GM12872 (cell line): ENCODE results near the gene CENPO.

Source experiments
- TF ChIP-seq, protein P1 (sequence below): IDR thresholded peaks from 3 replicates; pipeline ENCODE4 v1.5.1; 2011; ENCODE audit warnings: low read depth, mild to moderate bottlenecking, low read length, moderate library complexity; ENCODE audit not compliant: insufficient read depth

Gene CENPO

DNA sequence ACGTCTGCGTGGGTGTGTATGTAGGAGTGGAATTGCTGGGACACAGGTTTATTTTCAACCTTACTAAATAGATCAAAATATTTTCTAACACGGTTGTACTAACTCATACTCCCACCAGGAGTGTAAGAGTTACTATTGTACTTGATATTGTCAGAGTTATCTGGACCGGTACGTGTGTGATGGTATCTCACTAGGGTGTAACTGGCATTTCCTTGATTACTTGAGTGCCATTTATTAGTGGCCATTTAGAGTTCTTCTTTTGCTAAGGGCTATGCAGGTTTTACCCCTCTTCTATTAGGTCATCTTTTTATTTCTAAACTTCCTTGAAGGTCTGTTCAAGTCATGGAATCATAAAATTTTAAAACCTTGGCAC, 33.5 kb downstream of the CENPO start:
- TF ChIP-seq, protein P1, sequence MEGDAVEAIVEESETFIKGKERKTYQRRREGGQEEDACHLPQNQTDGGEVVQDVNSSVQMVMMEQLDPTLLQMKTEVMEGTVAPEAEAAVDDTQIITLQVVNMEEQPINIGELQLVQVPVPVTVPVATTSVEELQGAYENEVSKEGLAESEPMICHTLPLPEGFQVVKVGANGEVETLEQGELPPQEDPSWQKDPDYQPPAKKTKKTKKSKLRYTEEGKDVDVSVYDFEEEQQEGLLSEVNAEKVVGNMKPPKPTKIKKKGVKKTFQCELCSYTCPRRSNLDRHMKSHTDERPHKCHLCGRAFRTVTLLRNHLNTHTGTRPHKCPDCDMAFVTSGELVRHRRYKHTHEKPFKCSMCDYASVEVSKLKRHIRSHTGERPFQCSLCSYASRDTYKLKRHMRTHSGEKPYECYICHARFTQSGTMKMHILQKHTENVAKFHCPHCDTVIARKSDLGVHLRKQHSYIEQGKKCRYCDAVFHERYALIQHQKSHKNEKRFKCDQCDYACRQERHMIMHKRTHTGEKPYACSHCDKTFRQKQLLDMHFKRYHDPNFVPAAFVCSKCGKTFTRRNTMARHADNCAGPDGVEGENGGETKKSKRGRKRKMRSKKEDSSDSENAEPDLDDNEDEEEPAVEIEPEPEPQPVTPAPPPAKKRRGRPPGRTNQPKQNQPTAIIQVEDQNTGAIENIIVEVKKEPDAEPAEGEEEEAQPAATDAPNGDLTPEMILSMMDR = no peak

DNA sequence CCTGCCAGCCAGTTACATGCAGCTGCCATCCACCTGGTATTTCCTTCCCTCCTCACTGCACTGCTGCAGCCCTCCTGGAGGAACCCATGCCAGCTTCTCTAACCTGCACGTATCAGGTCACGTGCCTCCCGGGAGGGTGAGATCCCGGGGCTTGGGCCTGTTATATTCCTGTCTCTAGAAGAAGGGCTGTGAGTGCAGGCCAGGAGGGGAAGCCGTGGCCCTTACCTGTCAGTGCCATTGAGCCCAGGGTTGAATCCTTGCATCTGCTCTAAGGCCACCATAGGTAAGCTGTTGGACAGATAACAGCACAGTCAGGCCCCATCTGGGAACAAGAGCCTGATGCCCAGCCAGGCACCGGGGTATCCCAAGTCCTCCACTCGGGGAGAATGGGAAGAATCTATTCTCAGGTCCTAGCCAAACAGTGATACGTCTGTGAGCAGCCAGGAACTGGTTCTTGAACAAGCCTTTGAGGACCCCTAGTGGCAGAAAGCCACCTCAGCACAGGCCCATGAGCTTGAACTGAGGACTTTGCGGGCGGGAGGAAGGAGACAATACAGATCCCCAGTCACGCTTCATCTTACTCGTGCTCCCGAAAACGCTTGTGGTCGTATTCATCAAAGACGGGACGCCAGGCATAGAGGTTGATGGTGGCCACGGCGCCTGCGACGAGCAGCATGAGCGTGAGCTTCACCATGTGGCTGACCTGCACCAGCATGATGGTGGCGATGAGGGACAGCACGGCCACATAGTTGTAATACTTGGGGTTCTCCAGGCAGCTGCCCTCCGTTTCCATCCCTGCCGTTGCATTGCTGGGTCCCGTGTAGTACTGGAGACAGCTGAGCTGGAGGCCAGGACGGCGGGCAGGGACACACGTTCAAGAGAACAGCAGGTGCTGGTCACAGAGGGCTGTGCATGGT, 34.4 kb downstream of the CENPO start:
- TF ChIP-seq, protein P1 = peak; percentile 95

DNA sequence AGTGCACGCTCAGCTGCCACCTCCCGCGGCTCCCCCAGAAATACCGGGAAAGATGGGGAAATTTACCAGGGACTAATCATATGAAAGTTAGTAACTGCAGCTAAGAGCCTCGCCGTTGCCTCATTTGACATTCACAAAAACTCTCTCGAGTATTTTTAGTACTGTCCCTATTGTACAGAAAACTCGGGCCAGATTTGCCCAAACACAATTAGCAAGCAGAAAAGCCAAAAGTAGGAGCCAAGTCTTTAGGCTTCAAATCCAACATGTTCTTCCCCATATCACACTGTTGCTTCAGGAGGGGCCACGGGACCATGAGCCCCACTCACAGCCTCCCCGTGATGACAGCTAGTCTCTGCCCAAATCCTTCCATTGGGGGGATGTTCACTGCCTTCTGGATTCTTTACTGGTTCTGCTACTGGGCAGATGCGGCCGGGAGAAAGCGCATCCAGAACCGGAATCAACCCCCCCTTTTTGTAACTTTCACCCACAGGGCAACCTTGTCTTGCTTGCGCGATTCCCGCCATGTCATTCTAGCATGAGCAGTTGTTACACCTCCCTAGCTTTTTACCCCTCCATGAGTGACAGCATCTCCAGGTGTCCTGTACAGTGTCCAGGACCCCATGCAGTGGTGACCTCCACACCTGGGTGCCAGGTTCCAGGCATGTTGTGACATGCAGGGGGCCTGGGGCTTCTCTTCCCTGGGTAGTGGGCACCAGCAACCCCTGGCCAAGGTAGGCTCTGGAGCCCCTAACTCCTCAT, 35.2 kb downstream of the CENPO start:
- TF ChIP-seq, protein P1 = no peak

DNA sequence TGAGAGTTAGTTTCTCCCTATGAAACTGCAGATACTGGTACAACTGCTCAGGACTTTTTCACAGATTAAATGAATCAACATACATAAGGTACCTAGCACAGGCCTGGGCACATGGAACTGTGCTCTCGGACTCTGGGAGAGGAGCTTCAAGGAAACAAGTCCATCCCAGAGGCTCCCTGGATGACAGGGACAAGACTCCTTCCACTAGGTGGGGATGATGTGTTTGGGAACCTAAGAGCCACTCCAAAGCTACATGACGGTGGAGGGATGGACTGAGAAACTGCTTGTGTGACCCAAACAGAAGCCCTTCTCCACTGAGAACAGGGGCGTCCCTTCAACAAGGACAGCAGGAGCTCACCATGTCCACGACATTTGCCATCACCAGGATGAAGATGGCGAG, 37.1 kb downstream of the CENPO start:
- TF ChIP-seq, protein P1 = no peak

DNA sequence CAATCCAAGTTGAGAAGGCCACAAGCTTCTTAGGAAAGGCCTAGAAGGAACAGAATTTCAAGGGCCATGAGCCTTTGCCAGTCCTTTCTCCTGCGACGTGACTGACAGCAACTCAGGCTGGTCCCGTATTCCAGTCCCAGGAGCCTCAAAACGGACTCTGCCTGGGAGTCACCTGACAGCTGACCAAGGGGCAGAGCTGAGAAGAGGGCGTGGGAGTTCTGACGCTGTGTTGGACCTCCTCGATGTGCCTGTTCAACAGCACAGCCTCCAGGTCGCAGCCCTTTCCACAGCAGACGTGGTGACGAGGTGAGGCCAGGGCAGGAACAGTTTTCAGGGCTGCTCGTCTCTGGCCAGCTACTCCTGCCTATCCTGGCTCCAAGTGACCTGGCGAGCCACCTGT, 37.6 kb downstream of the CENPO start:
- TF ChIP-seq, protein P1 = no peak

DNA sequence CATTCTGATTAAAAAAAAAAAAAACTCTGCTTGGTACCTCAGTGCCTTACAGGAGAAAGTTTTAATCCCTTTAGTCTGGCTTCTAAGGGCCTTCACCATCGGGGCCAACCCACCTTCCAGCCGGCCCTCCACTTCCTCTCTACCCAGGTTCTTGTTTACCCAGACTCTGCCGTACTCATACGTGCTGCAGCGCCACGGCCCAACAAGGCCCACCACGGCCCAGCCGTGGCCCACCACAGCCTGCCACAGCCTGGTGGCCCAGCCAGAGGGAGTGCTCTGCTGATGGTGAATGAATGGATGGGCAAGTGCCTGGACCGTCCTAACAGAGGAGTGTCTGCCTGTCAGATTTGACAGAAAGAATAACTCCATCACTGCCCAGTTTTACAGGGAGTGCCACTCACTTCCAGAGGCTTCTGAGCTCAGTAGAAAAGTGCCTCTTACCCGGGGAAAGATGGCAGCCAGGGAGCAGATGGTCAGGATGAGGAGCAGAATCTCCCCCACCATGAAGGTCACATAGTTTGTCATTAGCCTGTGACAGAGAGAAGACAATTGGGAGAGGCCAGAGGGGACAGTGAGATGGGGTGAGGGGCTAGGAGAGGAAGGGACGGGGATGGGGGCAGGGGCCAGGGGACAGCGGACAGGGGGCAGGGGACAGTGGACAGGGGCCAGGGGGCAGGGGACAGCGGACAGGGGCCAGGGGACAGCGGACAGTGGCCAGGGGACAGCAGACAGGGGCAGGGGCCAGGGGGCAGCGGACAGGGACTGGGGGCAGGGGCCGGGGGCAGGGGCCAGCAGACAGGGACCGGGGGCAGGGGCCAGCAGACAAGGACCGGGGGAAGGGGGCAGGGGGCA, 38.2 kb downstream of the CENPO start:
- TF ChIP-seq, protein P1 = no peak

DNA sequence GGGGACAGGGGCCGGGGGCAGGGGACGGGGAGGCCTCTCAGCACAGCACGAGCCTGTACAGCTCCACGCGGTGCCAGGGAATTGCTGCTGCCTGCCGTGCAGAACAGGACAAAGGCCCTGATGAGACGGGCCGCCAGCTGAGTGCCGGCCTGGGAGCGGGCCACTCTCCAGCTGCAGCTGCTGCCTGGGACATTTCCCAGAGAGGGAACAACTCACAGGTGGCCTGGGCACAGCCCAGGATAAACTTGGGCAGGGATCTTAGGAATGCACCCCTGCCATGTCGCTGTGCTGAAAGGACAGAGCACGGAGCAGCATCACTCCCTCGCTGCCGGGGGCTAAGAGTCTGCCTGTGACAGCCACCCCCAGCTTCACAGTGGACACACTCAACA, 38.8 kb downstream of the CENPO start:
- TF ChIP-seq, protein P1 = no peak
